Endothelial cell of umbilical vein (primary cell): Measurements from ENCODE around the gene CDC34. TPM values are rescaled to one million over a fixed set of nuclear protein-coding genes. Genes with fewer than 3 reads are reported as not detected.

Source experiments
- BruUV-seq: library from RNA; stranded (reverse); fragments of 400-500 nt; replicated peaks from 2 replicates; lab custom pipeline; 2021; lab: Mats Ljungman, UMichigan
- CTCF ChIA-PET: fragments of 300-600, 350-600 bp; sonication (Branson Sonifier 250); formaldehyde crosslinking; loops from one replicate; lab custom pipeline; 2021; ENCODE audit warnings: antibody characterized with exemption, inconsistent platforms; lab: Charles Lee
- POLR2A ChIA-PET: fragments of 300-600, 350-600 bp; sonication (Branson Sonifier 250); formaldehyde crosslinking; loops from one replicate; lab custom pipeline; 2021; ENCODE audit warnings: antibody characterized with exemption, inconsistent platforms; lab: Charles Lee
- DNase-seq: peaks from one replicate; pipeline ENCODE4 v3.0.0-alpha.2; 2011; ENCODE audit warnings: low read depth, low spot score
- FAIRE-seq: peaks from 2 replicates; lab custom pipeline; 2011; peaks lifted over from hg19 to GRCh38; lab: Jason Lieb, UNC
- H2AFZ ChIP-seq: 2 replicates; pipeline ENCODE4 v1.6.0; 2012; ENCODE audit warnings: low read depth, low read length, control low read depth, inconsistent platforms
- H3K27ac ChIP-seq: 2 replicates; pipeline ENCODE4 v1.5.1; 2011; ENCODE audit warnings: low read depth, mild to moderate bottlenecking, control low read depth, low read length, moderate library complexity; ENCODE audit not compliant: insufficient read depth
- H3K27me3 ChIP-seq, 2 experiments: 2 replicates each; pipeline versions ENCODE4 v1.6.0 to v1.6.1; 2011; ENCODE audit warnings: low read length in 2 of 2, mixed read lengths in 1 of 2; ENCODE audit not compliant: control insufficient read depth in 2 of 2, insufficient read depth in 2 of 2
- H3K36me3 ChIP-seq, 2 experiments: 2 replicates in 1 of 2; 3 replicates in 1 of 2; pipeline ENCODE4 v1.5.1; 2011; ENCODE audit warnings: low read length in 2 of 2, mild to moderate bottlenecking in 1 of 2, moderate library complexity in 1 of 2; ENCODE audit not compliant: control insufficient read depth in 2 of 2, insufficient read depth in 2 of 2; ENCODE audit errors: extremely low read depth in 1 of 2
- H3K4me1 ChIP-seq: 3 replicates; pipeline ENCODE4 v1.5.1; 2011; ENCODE audit warnings: mild to moderate bottlenecking, low read length; ENCODE audit not compliant: control insufficient read depth, insufficient read depth; ENCODE audit errors: extremely low read depth
- H3K4me2 ChIP-seq: 2 replicates; pipeline ENCODE4 v1.6.1; 2011; ENCODE audit warnings: low read length, control low read depth, mixed read lengths; ENCODE audit not compliant: insufficient read depth
- H3K4me3 ChIP-seq, 3 experiments: fragments of 200-600 bp in 1 of 3; sonication (generic), shearing (Covaris generic) in 1 of 3; replicated peaks in 1 of 3; 2 replicates each; pipeline ENCODE4 v1.5.1; 2011 to 2016; ENCODE audit warnings: control low read depth in 3 of 3, low read length in 3 of 3, mild to moderate bottlenecking in 2 of 3, inconsistent platforms in 1 of 3, low read depth in 1 of 3, moderate library complexity in 1 of 3; ENCODE audit not compliant: insufficient read depth in 1 of 3
- H3K79me2 ChIP-seq: 2 replicates; pipeline ENCODE4 v1.6.0; 2012; ENCODE audit warnings: low read length, inconsistent platforms; ENCODE audit not compliant: control insufficient read depth, insufficient read depth
- H3K9ac ChIP-seq: replicated peaks from 2 replicates; pipeline ENCODE3; 2011; ENCODE audit warnings: low read length, control low read depth; ENCODE audit not compliant: insufficient read depth; ENCODE audit errors: extremely low read depth
- H3K9me1 ChIP-seq: replicated peaks from 3 replicates; pipeline ENCODE4 v1.6.0; 2011; ENCODE audit warnings: mild to moderate bottlenecking, low read length; ENCODE audit not compliant: control insufficient read depth, insufficient read depth; ENCODE audit errors: extremely low read depth
- H3K9me3 ChIP-seq: replicated peaks from 2 replicates; pipeline ENCODE4 v1.5.1; 2012; ENCODE audit warnings: low read length, inconsistent platforms; ENCODE audit not compliant: control insufficient read depth, insufficient read depth
- H4K20me1 ChIP-seq: replicated peaks from 2 replicates; pipeline ENCODE3; 2011; ENCODE audit warnings: mild to moderate bottlenecking, low read length; ENCODE audit not compliant: control insufficient read depth, insufficient read depth; ENCODE audit errors: extremely low read depth
- CTCF ChIP-seq, 2 donors: IDR thresholded peaks; 1 replicate in 1 of 2; 2 replicates in 1 of 2; pipeline ENCODE4 v1.5.1; 2011; ENCODE audit warnings: low read length in 2 of 2, mild to moderate bottlenecking in 2 of 2, moderate library complexity in 2 of 2, control low read depth in 1 of 2, inconsistent platforms in 1 of 2, low read depth in 1 of 2; ENCODE audit not compliant: insufficient read depth in 1 of 2; ENCODE audit errors: extremely low read depth in 1 of 2
- JUN ChIP-seq: IDR thresholded peaks from 2 replicates; pipeline ENCODE4 v1.6.1; 2011; ENCODE audit warnings: borderline replicate concordance, low read depth; ENCODE audit not compliant: insufficient read length, insufficient read depth
- MAX ChIP-seq: IDR thresholded peaks from 2 replicates; pipeline ENCODE4 v1.6.1; 2011; ENCODE audit not compliant: insufficient read depth, insufficient read length
- MYC ChIP-seq: IDR thresholded peaks from one replicate; pipeline ENCODE4 v1.6.1; 2011; ENCODE audit warnings: mild to moderate bottlenecking, low read depth, low read length
- POLR2A ChIP-seq: IDR thresholded peaks from 2 replicates; pipeline ENCODE4 v1.6.1; 2012; ENCODE audit warnings: low read depth, mild to moderate bottlenecking, control low read depth, low read length
- POLR2AphosphoS5 ChIP-seq: IDR thresholded peaks from 2 replicates; pipeline ENCODE4 v1.6.1; 2012; ENCODE audit warnings: low read depth, mild to moderate bottlenecking, control low read depth, low read length, moderate library complexity; ENCODE audit not compliant: insufficient read depth
- dilution Hi-C: fragments of 300-500 bp; cut with MboI; formaldehyde crosslinking; loops from one replicate; pipeline ENCODE4 v1.15.0; 2019; ENCODE audit warnings: low sequenced_read_pairs; ENCODE audit not compliant: extremely low pct_ligation_motif_present
- intact Hi-C: fragments of 100-400 bp; cut with micrococcal nuclease; formaldehyde crosslinking; loops from one replicate; pipeline ENCODE4 v1.10.0; 2022
- polyA plus RNA-seq, 4 experiments: library from polyadenylated mRNA; depleted of rRNA in 3 of 4; stranded (reverse) in 3 of 4; unstranded in 1 of 4; fragments of >200 nt; gene quantifications; 2 replicates each; pipeline versions ENCODE4 v1.2.1 to v1.2.3, GENCODE V29; 2011 to 2012; ENCODE audit warnings: missing spikeins in 1 of 4
- total RNA-seq: library from RNA; stranded (reverse); gene quantifications from 2 replicates; pipeline ENCODE4 v1.2.3, GENCODE V29; 2021

The CDC34 gene
- total and polyA plus RNA-seq, 2 donors (not counting 3 experiments of a cell fraction or from before 2014, with no cell fraction given) = 90.4 to 92.9 TPM

- ChIA-PET CTCF (interaction anchor here (0.7 to 2.8 kb wide), 23 partner anchors 11 to 223 kb away, joined by 3 to 36 read pairs (median 5); partner anchors contain the start of gene CDC34), POLR2A (interaction anchor here (1.2 kb wide), 1 partner anchor 21 kb away, joined by 5 read pairs; the partner anchor contains the start of gene CDC34)
- dilution Hi-C loops = no loop called here
- no peak for TF ChIP-seq POLR2A
- TF ChIP-seq POLR2AphosphoS5 = peak; percentile 40
- TF ChIP-seq MAX = peak; percentile 70
- no peak for TF ChIP-seq JUN
- peak; percentile 62 for TF ChIP-seq MYC
- TF ChIP-seq CTCF (IDR thresholded peaks at IDR 0.05; ENCODE audit: extremely low read depth in 1 of 2, insufficient read depth in 1 of 2, low read depth in 1 of 2, low read length in 2 of 2) = peak; percentile 100
- Histone ChIP-seq H3K27ac (peak overlapping the region; percentile 84), H3K27me3 (no peaks in the 10 kb centered on the region), H3K9ac (peak overlapping the region; percentile 62), H2AFZ (peak overlapping the region; percentile 20), H3K9me1 (no peaks in the 10 kb centered on the region), H4K20me1 (no peaks in the 10 kb centered on the region), H3K4me3 (no peak overlapping the region), H3K79me2 (peaks cover 8% of the 10 kb centered on the region), H3K9me3 (no peaks in the 10 kb centered on the region), H3K4me1 (peaks cover 18% of the 10 kb centered on the region), H3K4me2 (peak overlapping the region; percentile 47), H3K36me3 (no peaks in the 10 kb centered on the region)
- TSS peak; percentile 47 for BruUV-seq
- peak; percentile 88 for DNase-seq
- intact Hi-C loops = loop anchor here (2.0 kb wide), 2 partner anchors 20 to 62 kb away; partner anchors contain the start of genes BSG and CDC34
- FAIRE-seq = peak; percentile 92
Measured at GRCh38 chr19:510606-511100, 20.9 kb upstream of the CDC34 start.
